ENCODE measurements around the gene PGAM1. TPM values are rescaled to one million over a fixed set of nuclear protein-coding genes. Genes with fewer than 3 reads are reported as not detected.

The PGAM1 gene
- total RNA-seq, 1 experiment from 2014 or later = 148 TPM

- Mint-ChIP-seq H3K9me3 (ENCODE audit: low read depth, unreplicated experiment) (no peaks in the 10 kb centered on the region), H3K4me3 (ENCODE audit: low read depth, unreplicated experiment) (no peak overlapping the region), H3K36me3 (ENCODE audit: insufficient read depth, unreplicated experiment) (peaks cover 21% of the 10 kb centered on the region), H3K27ac (ENCODE audit: unreplicated experiment) (no peak overlapping the region), H3K27me3 (ENCODE audit: unreplicated experiment) (no peaks in the 10 kb centered on the region), H3K4me1 (ENCODE audit: low read depth, unreplicated experiment) (no peaks in the 10 kb centered on the region)
- no peak for DNase-seq
- CTCF ChIA-PET = no interaction called here
- no peak for TF ChIP-seq CTCF (IDR thresholded peaks at IDR 0.05; ENCODE audit: unreplicated experiment)
- intact Hi-C loops (cut with micrococcal nuclease; ENCODE audit: unreplicated experiment) = no loop called here
- BruUV-seq (replicated peaks) = no TSS peak
These were observed 40.4 kb upstream of the PGAM1 start for GRCh38 chr10:97385565-97385964.

GRCh38 chr10:97388152-97388551 lies 37.8 kb upstream of the PGAM1 start:
- no peaks in the 10 kb centered on the region for H3K9me3 Mint-ChIP-seq (ENCODE audit: low read depth, unreplicated experiment)
- H3K4me3 Mint-ChIP-seq (ENCODE audit: low read depth, unreplicated experiment) = no peak overlapping the region
- CTCF ChIA-PET = interaction anchor here (0.6 kb wide), 1 partner anchor 25 kb away, joined by 4 read pairs; no protein-coding TSS in a partner anchor
- H3K4me1 Mint-ChIP-seq (ENCODE audit: low read depth, unreplicated experiment) = no peaks in the 10 kb centered on the region
- H3K27me3 Mint-ChIP-seq (ENCODE audit: unreplicated experiment) = no peaks in the 10 kb centered on the region
- intact Hi-C loops (cut with micrococcal nuclease; ENCODE audit: unreplicated experiment) = no loop called here
- BruUV-seq (replicated peaks) = no TSS peak
- no peak overlapping the region for H3K27ac Mint-ChIP-seq (ENCODE audit: unreplicated experiment)
- TF ChIP-seq CTCF (IDR thresholded peaks at IDR 0.05; ENCODE audit: unreplicated experiment) = no peak
- peaks cover 19% of the 10 kb centered on the region for H3K36me3 Mint-ChIP-seq (ENCODE audit: insufficient read depth, unreplicated experiment)
- no peak for DNase-seq

GRCh38 chr10:97390091-97390490 lies 35.9 kb upstream of the PGAM1 start:
- CTCF ChIA-PET = no interaction called here
- no peak for DNase-seq
- no peak overlapping the region for H3K4me3 Mint-ChIP-seq (ENCODE audit: low read depth, unreplicated experiment)
- no TSS peak for BruUV-seq (replicated peaks)
- no peaks in the 10 kb centered on the region for H3K27me3 Mint-ChIP-seq (ENCODE audit: unreplicated experiment)
- peaks cover 16% of the 10 kb centered on the region for H3K36me3 Mint-ChIP-seq (ENCODE audit: insufficient read depth, unreplicated experiment)
- H3K9me3 Mint-ChIP-seq (ENCODE audit: low read depth, unreplicated experiment) = no peaks in the 10 kb centered on the region
- intact Hi-C loops (cut with micrococcal nuclease; ENCODE audit: unreplicated experiment) = no loop called here
- H3K27ac Mint-ChIP-seq (ENCODE audit: unreplicated experiment) = no peak overlapping the region
- no peak for TF ChIP-seq CTCF (IDR thresholded peaks at IDR 0.05; ENCODE audit: unreplicated experiment)
- H3K4me1 Mint-ChIP-seq (ENCODE audit: low read depth, unreplicated experiment) = no peaks in the 10 kb centered on the region

- no peak overlapping the region for H3K4me3 Mint-ChIP-seq (ENCODE audit: low read depth, unreplicated experiment)
These were observed 32.9 kb upstream of the PGAM1 start for GRCh38 chr10:97393034-97393573.

More at GRCh38 chr10:97393034-97393573, 32.9 kb upstream of the PGAM1 start:
- no TSS peak for BruUV-seq (replicated peaks)
- no peak for TF ChIP-seq CTCF (IDR thresholded peaks at IDR 0.05; ENCODE audit: unreplicated experiment)
- Mint-ChIP-seq H3K4me1 (ENCODE audit: low read depth, unreplicated experiment) (no peaks in the 10 kb centered on the region), H3K36me3 (ENCODE audit: insufficient read depth, unreplicated experiment) (peaks cover 16% of the 10 kb centered on the region), H3K27me3 (ENCODE audit: unreplicated experiment) (no peaks in the 10 kb centered on the region), H3K27ac (ENCODE audit: unreplicated experiment) (no peak overlapping the region), H3K9me3 (ENCODE audit: low read depth, unreplicated experiment) (no peaks in the 10 kb centered on the region)
- intact Hi-C loops (cut with micrococcal nuclease; ENCODE audit: unreplicated experiment) = no loop called here
- CTCF ChIA-PET = interaction anchor here (0.6 kb wide), 1 partner anchor 1552 kb away, joined by 4 read pairs; no protein-coding TSS in a partner anchor
- no peak for DNase-seq

Measured in Calu3 (cell line).